Progenitor cell of endocrine pancreas (in vitro differentiated cells): ENCODE measurements around the gene ABCB11. TPM values are rescaled to one million over a fixed set of nuclear protein-coding genes. Genes with fewer than 3 reads are reported as not detected.
"Not testable (repeated sequence)": the region's sequence is repeated elsewhere in the genome, so short reads cannot be mapped to it uniquely, and the experiment has no call there.

Experiments used
- DNase-seq: peaks from one replicate; pipeline ENCODE4 v3.0.0; 2021; ENCODE audit warnings: low spot score; ENCODE audit not compliant: unreplicated experiment
- H3K27ac Mint-ChIP-seq: 2 replicates; pipeline ENCODE4 v1.8.0; 2021; ENCODE audit warnings: mild to moderate bottlenecking, moderate library complexity, mixed read lengths
- H3K27me3 Mint-ChIP-seq: 2 replicates; pipeline ENCODE4 v1.8.0; 2021; ENCODE audit warnings: mixed read lengths
- H3K36me3 Mint-ChIP-seq: 2 replicates; pipeline ENCODE4 v1.8.0; 2022; ENCODE audit warnings: mixed read lengths; ENCODE audit not compliant: insufficient read depth
- H3K4me1 Mint-ChIP-seq: 2 replicates; pipeline ENCODE4 v1.8.0; 2021; ENCODE audit warnings: low read depth, mixed read lengths
- H3K4me3 Mint-ChIP-seq: 2 replicates; pipeline ENCODE4 v1.8.0; 2021; ENCODE audit warnings: low read depth, mild to moderate bottlenecking, moderate library complexity, mixed read lengths
- H3K9me3 Mint-ChIP-seq: 2 replicates; pipeline ENCODE4 v1.8.0; 2021; ENCODE audit warnings: low read depth, mixed read lengths
- CTCF ChIP-seq: fragments of 200-600 bp; sonication (generic); IDR thresholded peaks from one replicate; pipeline ENCODE4 v1.5.0; 2021; ENCODE audit warnings: antibody characterized with exemption, mild to moderate bottlenecking; ENCODE audit not compliant: unreplicated experiment
- total RNA-seq: library from RNA; stranded (reverse); gene quantifications from 2 replicates; pipeline ENCODE4 v1.2.1, GENCODE V29; 2021

The ABCB11 gene
- total RNA-seq, 1 donor from 2014 or later: 0.24 TPM

- Mint-ChIP-seq H3K4me1 (peaks cover 11% of the 10 kb centered on the region), H3K9me3 (no peaks in the 10 kb centered on the region), H3K27ac (no peak overlapping the region), H3K27me3 (no peaks in the 10 kb centered on the region), H3K4me3 (no peak overlapping the region), H3K36me3 (peaks cover 4% of the 10 kb centered on the region)
- TF ChIP-seq CTCF: no peak
- DNase-seq: no peak
These were observed 146.1 kb downstream of the ABCB11 start for GRCh38 chr2:168884975-168885374.

- H3K36me3 Mint-ChIP-seq, H3K4me3 Mint-ChIP-seq, H3K27me3 Mint-ChIP-seq, H3K9me3 Mint-ChIP-seq, H3K27ac Mint-ChIP-seq, DNase-seq: not testable (repeated sequence)
- H3K4me1 Mint-ChIP-seq: peaks cover 11% of the 10 kb centered on the region
These were observed 149.0 kb downstream of the ABCB11 start for GRCh38 chr2:168882163-168882562.

GRCh38 chr2:168874368-168875054 is 156.6 kb downstream of the ABCB11 start:
- Mint-ChIP-seq H3K4me1 (no peaks in the 10 kb centered on the region), H3K4me3 (no peak overlapping the region), H3K36me3 (peaks cover 10% of the 10 kb centered on the region), H3K9me3 (peaks cover 2% of the 10 kb centered on the region), H3K27ac (no peak overlapping the region), H3K27me3 (no peaks in the 10 kb centered on the region)
- DNase-seq: no peak
- no peak for TF ChIP-seq CTCF

- not testable (repeated sequence) for H3K27ac Mint-ChIP-seq, H3K4me3 Mint-ChIP-seq, H3K4me1 Mint-ChIP-seq, H3K27me3 Mint-ChIP-seq, DNase-seq
- H3K9me3 Mint-ChIP-seq: peaks cover 12% of the 10 kb centered on the region
- peaks cover 22% of the 10 kb centered on the region for H3K36me3 Mint-ChIP-seq
These were observed 160.3 kb downstream of the ABCB11 start for GRCh38 chr2:168870824-168871223.

Other genes with a start within 250 kb of the ABCB11 start
- 4.0 and 4.3 TPM in 2 replicates for gene NOSTRIN, start 228.7 kb downstream of the ABCB11 start, total RNA-seq
- 14.5 and 15.8 TPM in 2 replicates for gene SPC25, start 140.9 kb downstream of the ABCB11 start, total RNA-seq
- gene G6PC2, start 130.0 kb downstream of the ABCB11 start, total RNA-seq: not detected in 2 replicates
- not detected in 2 replicates for gene DHRS9, start 38.2 kb upstream of the ABCB11 start, total RNA-seq